AG08395 (cell line): ENCODE data around the gene FEZ2.
A peak's percentile ranks its signal among the peaks of the same experiment; 100 is the strongest.

Source experiments
- DNase-seq: peaks from one replicate; pipeline ENCODE4 v3.0.0; 2012; ENCODE audit warnings: mixed read lengths, low spot score

FEZ2 gene

GRCh38 chr2:36587101-36587500 lies 10.9 kb downstream of the FEZ2 start:
- peak; percentile 7 for DNase-seq

- DNase-seq, result no peak
Observed at GRCh38 chr2:36586672-36587071, 11.3 kb downstream of the FEZ2 start.

GRCh38 chr2:36584148-36584794 lies 13.7 kb downstream of the FEZ2 start:
- no peak for DNase-seq

GRCh38 chr2:36582951-36583350 lies 15.0 kb downstream of the FEZ2 start:
- DNase-seq, result no peak

DNA sequence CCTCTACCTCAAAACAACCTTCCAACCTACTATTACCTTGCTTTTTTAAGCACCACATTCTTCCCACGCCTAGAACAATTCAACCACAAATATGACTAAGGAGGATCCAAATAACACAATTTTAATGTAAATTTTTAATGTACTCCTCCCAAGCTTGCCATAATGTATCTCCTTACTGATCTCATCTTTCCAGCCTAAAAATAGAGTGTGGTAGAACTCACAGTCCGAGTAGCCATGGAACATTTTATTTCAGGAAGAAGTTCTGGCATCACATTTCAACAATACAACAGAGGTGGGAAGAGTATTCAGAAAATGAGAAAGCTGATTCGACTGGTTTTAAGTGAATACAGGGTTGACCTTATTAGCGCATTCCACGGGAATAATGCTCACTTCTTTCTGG lies 15.4 kb downstream of the FEZ2 start:
- no peak for DNase-seq

GRCh38 chr2:36579297-36579664 lies 18.7 kb downstream of the FEZ2 start:
- DNase-seq, result no peak

- no peak for DNase-seq
Observed at GRCh38 chr2:36578343-36579296, 19.3 kb downstream of the FEZ2 start.

GRCh38 chr2:36577884-36578283 lies 20.1 kb downstream of the FEZ2 start:
- no peak for DNase-seq

- DNase-seq, result no peak
Observed at GRCh38 chr2:36574560-36574959, 23.4 kb downstream of the FEZ2 start.

DNA sequence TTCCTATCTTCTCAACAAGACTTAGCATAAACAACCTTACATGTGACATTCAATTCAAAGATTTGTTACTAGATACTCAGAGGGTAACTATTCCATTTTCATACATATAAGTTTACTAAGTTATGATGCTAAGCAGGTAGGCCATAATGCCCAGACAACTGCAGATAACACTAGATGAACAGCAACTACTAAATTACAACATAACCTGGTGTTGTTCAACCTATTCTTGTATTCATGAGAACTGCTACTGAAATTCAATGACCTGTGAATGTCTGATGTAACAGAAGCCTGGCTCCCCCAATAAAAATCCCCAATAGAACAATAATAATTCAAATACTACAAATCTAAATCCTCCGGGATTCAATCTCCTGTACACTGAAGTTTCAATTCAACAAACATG lies 24.8 kb downstream of the FEZ2 start:
- DNase-seq, result no peak

DNA sequence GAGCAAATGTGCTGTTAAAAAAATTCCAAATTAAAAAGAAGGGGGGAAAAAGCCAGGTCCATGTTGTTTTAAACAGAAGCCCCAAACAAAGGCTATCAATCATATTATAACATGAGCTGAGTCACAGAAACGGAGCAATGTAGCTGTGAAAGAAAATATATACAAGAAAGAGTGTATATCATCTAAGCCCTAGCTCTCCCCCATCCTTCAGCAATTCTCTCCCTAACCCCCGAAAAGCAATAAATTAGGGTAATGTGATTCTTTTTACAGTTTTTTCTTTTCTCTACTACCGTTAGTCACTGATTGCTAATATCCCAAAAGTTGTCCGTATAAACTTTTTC lies 25.3 kb downstream of the FEZ2 start:
- DNase-seq, result no peak

GRCh38 chr2:36572054-36572718 lies 25.8 kb downstream of the FEZ2 start:
- DNase-seq, result no peak

DNA sequence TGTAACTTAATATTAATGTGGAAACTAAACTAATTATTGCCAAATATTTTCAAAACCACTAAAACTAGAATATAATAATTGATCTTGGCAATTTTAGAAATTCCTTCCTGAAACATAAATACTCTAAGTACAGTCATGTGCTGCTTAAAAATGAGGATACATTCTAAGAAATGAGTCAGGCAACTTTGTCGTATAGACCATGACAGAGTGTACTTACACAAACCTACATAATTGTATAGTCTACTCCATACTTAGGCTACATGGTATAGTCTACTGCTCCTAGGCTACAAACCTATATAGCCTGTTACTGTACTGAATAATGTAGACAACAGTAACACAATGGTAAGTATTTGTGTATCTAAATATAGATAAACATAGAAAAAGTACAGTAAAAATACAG lies 27.6 kb downstream of the FEZ2 start:
- no peak for DNase-seq

GRCh38 chr2:36569267-36569856 lies 28.6 kb downstream of the FEZ2 start:
- DNase-seq, result no peak

GRCh38 chr2:36568516-36569246 lies 29.3 kb downstream of the FEZ2 start:
- peak; percentile 18 for DNase-seq

- DNase-seq, result no peak
Observed at GRCh38 chr2:36567711-36568408, 30.1 kb downstream of the FEZ2 start.

- no peak for DNase-seq
Observed at GRCh38 chr2:36566887-36567286, 31.1 kb downstream of the FEZ2 start.

DNA sequence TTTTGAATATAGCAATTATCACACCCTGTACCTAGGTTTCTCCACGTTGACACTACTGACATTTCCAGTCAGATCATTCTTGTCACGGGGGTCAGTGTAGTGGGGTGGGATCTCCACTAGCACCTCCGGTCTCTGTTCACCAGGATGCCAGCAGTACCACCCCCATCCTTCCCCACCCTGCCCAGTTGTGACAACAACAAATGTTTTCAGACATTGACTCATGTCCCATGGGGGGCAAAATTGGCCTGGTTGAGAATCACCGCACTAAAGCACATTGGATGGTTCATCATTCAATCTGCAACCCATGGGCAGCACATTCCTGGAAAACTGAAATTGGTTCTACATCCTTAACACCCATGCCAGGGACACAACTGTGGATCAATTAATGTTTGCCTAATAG lies 32.3 kb downstream of the FEZ2 start:
- no peak for DNase-seq

GRCh38 chr2:36564377-36564930 lies 33.5 kb downstream of the FEZ2 start:
- no peak for DNase-seq

DNA sequence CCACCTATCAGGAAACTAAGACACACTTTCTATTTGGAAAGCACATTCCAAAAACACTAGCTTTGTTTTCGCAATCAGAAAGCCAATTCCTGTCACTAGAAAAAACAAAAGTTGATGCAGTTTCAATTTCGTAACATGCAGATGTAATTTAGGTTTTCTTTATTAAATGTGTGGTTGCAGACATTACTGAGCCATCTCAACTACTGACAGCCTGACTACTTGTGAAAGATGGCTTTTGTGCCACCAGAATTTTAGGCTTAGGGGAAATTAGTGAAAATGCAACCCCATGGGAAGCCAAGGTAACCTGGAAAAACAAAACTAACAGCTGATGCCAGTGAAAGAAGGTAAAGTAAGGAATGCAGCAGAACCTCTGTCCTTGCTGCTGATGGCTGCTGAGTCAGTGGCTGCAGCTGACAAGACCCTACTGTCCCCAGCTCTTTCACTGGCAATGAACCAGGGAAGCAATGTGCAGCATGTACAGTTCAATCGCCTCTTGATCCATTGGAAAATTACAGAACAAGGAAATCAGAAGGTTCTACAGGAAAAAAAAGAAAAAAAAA lies 34.9 kb downstream of the FEZ2 start:
- DNase-seq, result peak; percentile 46

GRCh38 chr2:36562240-36562639 lies 35.7 kb downstream of the FEZ2 start:
- DNase-seq, result no peak
